ENCODE measurements around the gene DDX41.

GRCh38 chr5:177524941-177525655 is 8.3 kb upstream of the DDX41 start:
- TF ChIP-seq CTCF (IDR thresholded peaks at IDR 0.05), result peak in 1 of 6 experiments; percentile 23
- no peak for TF ChIP-seq POLR2A (IDR thresholded peaks at IDR 0.05)

Measured in esophagus squamous epithelium (tissue), 4 donors.